ENCODE measurements around the gene TPST2. TPM values are rescaled to one million over a fixed set of nuclear protein-coding genes. Genes with fewer than 3 reads are reported as not detected.

Gene TPST2
- total RNA-seq, 1 experiment from 2014 or later = 7.0 TPM

DNA sequence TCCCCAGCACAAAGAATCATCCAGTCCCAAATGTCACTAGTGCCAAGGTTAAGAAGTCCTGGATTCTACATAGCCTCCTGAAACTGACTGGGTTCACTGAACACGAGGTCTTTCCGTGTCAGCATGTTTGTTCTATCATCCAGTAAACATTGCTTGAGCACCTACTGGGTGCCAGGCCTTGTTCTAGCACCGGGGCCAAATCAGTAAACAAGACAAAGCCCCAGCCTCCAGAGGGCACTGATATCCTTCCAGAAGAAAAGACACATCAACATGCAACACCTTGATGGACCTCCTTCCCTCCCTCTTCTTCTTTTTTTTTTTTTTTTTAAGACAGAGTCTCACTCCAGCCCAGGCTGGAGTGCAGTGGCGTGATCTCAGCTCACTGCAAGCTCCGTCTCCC lies 26.9 kb downstream of the TPST2 start:
- intact Hi-C loops (cut with micrococcal nuclease) = no loop called here
- POLR2A ChIA-PET = no interaction called here

DNA sequence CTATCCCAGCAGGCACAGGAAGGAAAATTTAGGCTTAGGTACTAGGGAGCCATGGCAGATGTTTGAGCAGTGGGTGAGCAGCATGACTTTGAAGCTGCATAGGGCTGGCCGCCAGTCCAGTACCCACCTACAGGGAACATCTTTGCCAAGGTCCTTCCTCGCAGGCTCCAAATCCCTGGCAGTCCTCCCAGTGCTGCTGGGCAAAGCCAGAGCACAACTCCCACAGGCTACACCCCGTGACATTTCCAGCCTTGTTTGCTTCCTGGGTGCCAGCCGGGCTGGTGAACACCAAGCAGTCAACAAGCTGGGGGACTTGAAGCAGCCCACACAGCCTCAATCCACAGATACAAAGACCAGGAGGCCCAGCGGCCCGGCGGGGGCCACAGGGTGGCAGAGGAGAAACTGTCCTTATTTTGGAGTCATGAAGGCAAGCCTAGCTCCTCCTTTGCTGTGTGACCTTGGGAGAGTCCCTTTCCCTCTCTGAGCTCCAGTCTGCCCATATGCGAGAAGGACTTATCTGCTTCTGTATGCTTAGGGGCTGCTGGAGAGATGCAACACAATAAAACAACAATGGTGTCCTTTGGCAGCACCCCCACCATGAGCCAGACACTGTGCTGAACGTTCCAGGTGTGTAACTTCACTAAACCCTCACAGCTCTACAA lies 28.0 kb downstream of the TPST2 start:
- Mint-ChIP-seq H3K4me3 (ENCODE audit: unreplicated experiment) (no peak overlapping the region), H3K9me3 (ENCODE audit: unreplicated experiment) (no peaks in the 10 kb centered on the region), H3K27me3 (ENCODE audit: insufficient read depth, unreplicated experiment) (no peaks in the 10 kb centered on the region), H3K27ac (ENCODE audit: low read depth, unreplicated experiment) (no peak overlapping the region), H3K4me1 (ENCODE audit: insufficient read depth, unreplicated experiment) (no peaks in the 10 kb centered on the region), H3K36me3 (ENCODE audit: insufficient read depth, unreplicated experiment) (no peaks in the 10 kb centered on the region)
- DNase-seq (ENCODE audit: unreplicated experiment) = peak; percentile 7
- intact Hi-C loops (cut with micrococcal nuclease) = no loop called here
- TF ChIP-seq, protein P1, sequence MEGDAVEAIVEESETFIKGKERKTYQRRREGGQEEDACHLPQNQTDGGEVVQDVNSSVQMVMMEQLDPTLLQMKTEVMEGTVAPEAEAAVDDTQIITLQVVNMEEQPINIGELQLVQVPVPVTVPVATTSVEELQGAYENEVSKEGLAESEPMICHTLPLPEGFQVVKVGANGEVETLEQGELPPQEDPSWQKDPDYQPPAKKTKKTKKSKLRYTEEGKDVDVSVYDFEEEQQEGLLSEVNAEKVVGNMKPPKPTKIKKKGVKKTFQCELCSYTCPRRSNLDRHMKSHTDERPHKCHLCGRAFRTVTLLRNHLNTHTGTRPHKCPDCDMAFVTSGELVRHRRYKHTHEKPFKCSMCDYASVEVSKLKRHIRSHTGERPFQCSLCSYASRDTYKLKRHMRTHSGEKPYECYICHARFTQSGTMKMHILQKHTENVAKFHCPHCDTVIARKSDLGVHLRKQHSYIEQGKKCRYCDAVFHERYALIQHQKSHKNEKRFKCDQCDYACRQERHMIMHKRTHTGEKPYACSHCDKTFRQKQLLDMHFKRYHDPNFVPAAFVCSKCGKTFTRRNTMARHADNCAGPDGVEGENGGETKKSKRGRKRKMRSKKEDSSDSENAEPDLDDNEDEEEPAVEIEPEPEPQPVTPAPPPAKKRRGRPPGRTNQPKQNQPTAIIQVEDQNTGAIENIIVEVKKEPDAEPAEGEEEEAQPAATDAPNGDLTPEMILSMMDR (IDR thresholded peaks at IDR 0.05; ENCODE audit: unreplicated experiment) = no peak
- POLR2A ChIA-PET = no interaction called here
- no TSS peak for BruUV-seq (replicated peaks)
- CTCF ChIA-PET = interaction anchor here (0.6 kb wide), 3 partner anchors 32 to 1655 kb away, joined by 3 read pairs; no protein-coding TSS in a partner anchor

More for the DNA sequence above, 26.9 kb downstream of the TPST2 start:
- H3K4me3 Mint-ChIP-seq (ENCODE audit: unreplicated experiment) = no peak overlapping the region
- H3K9me3 Mint-ChIP-seq (ENCODE audit: unreplicated experiment) = no peaks in the 10 kb centered on the region
- H3K27ac Mint-ChIP-seq (ENCODE audit: low read depth, unreplicated experiment) = no peak overlapping the region
- no peak for DNase-seq (ENCODE audit: unreplicated experiment)
- peaks cover 1% of the 10 kb centered on the region for H3K4me1 Mint-ChIP-seq (ENCODE audit: insufficient read depth, unreplicated experiment)
- CTCF ChIA-PET = interaction anchor here (0.6 to 0.7 kb wide), 2 partner anchors 18 to 471 kb away, joined by 3 read pairs; no protein-coding TSS in a partner anchor
- no peaks in the 10 kb centered on the region for H3K36me3 Mint-ChIP-seq (ENCODE audit: insufficient read depth, unreplicated experiment)
- no TSS peak for BruUV-seq (replicated peaks)
- TF ChIP-seq, protein P1 (IDR thresholded peaks at IDR 0.05; ENCODE audit: unreplicated experiment) = no peak
- H3K27me3 Mint-ChIP-seq (ENCODE audit: insufficient read depth, unreplicated experiment) = no peaks in the 10 kb centered on the region

DNA sequence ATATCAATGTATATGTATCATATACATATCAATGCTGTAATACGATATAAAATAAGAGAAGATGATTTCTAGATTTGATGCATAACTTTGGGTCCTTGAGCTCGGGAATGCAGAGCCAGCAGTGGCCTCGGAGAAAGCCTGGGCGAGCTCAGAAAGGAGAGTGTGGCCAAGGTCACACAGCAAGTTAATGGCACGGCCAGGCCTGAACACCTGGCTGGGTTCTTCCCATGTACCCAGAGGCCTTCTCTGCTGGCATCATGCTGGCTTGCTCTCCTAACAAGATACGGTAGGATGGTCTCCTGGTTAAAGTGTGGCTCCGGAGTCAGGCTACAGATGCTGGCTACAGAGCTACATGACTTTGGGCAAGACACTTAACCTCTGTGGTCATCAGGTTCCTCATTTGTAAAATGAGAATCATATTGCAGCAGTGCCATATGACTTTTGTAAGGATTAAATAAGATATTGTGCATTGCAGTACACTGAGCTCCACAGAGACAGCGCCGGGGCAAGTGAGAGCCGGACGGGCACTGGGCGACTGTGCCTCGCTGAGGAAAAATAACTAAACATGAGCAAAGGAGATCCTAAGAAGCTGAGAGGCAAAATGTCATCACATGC lies 29.9 kb downstream of the TPST2 start:
- Mint-ChIP-seq H3K4me1 (ENCODE audit: insufficient read depth, unreplicated experiment) (no peaks in the 10 kb centered on the region), H3K36me3 (ENCODE audit: insufficient read depth, unreplicated experiment) (no peaks in the 10 kb centered on the region), H3K4me3 (ENCODE audit: unreplicated experiment) (no peak overlapping the region), H3K9me3 (ENCODE audit: unreplicated experiment) (no peaks in the 10 kb centered on the region), H3K27ac (ENCODE audit: low read depth, unreplicated experiment) (no peak overlapping the region), H3K27me3 (ENCODE audit: insufficient read depth, unreplicated experiment) (no peaks in the 10 kb centered on the region)
- no peak for DNase-seq (ENCODE audit: unreplicated experiment)
- intact Hi-C loops (cut with micrococcal nuclease) = no loop called here
- CTCF ChIA-PET = interaction anchor here (0.5 to 1.5 kb wide), 6 partner anchors 65 to 1223 kb away, joined by 3 to 5 read pairs (median 3); no protein-coding TSS in a partner anchor
- BruUV-seq (replicated peaks) = no TSS peak
- TF ChIP-seq, protein P1 (IDR thresholded peaks at IDR 0.05; ENCODE audit: unreplicated experiment) = no peak
- POLR2A ChIA-PET = no interaction called here

DNA sequence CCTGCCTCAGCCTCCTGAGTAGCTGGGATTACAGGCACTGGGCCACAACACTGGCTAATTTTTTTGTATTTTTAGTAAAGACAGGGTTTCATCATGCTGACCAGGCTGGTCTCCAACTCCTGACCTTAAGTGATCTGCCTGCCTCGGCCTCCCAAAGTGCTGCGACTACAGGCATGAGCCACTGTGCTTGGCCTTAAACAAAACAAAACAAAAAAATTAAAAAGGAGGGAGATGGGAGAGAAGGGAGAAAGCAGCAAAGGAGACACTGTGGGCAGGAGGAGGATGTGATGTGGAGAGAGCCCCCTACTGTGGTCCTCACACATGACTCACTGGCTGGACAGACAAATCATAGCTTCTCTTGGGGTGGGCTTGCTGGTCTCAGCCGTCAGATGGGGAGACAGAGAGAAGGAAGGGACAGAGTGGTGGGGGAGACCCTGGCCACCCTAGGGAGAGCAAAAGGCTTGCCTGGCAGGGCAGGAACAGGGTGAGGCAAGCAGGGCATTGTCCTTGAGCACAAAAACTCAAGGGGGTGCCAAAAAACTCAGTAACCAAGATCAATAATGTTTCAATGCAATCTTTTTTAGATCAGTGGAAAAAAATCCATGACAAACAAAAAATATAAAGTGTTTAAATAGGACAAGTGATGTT lies 31.6 kb downstream of the TPST2 start:
- no peaks in the 10 kb centered on the region for H3K9me3 Mint-ChIP-seq (ENCODE audit: unreplicated experiment)
- ChIA-PET CTCF (interaction anchor here (1.3 kb wide), 1 partner anchor 12 kb away, joined by 5 read pairs; no protein-coding TSS in a partner anchor), POLR2A (no interaction called here)
- no peak for DNase-seq (ENCODE audit: unreplicated experiment)
- no peaks in the 10 kb centered on the region for H3K27me3 Mint-ChIP-seq (ENCODE audit: insufficient read depth, unreplicated experiment)
- no peaks in the 10 kb centered on the region for H3K4me1 Mint-ChIP-seq (ENCODE audit: insufficient read depth, unreplicated experiment)
- BruUV-seq (replicated peaks) = no TSS peak
- H3K4me3 Mint-ChIP-seq (ENCODE audit: unreplicated experiment) = no peak overlapping the region
- intact Hi-C loops (cut with micrococcal nuclease) = no loop called here
- TF ChIP-seq, protein P1 (IDR thresholded peaks at IDR 0.05; ENCODE audit: unreplicated experiment) = no peak
- no peaks in the 10 kb centered on the region for H3K36me3 Mint-ChIP-seq (ENCODE audit: insufficient read depth, unreplicated experiment)
- no peak overlapping the region for H3K27ac Mint-ChIP-seq (ENCODE audit: low read depth, unreplicated experiment)
